Measurements from ENCODE around the gene PTPRJ.

DNA sequence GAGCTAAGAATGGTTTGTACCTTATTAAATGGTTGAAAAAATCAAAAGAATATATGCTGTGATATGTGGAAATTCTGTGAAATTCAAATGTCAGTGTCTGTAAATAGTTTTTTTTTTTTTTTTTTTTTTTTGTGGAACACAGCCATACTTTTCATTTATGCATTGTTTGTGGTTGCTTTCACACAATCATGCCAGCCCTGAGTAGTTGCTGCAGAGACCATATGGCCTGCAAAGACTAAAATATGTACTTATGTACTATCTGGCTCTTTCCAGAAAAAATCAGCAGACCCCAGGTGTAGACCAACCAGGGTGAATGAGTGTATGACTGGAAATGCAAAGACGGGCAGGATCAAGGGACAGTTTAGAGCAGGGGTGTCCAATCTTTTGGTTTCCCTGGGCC is 98.3 kb downstream of the PTPRJ start:
- TF ChIP-seq POLR2A (IDR thresholded peaks at IDR 0.05; ENCODE audit: low read length): no peak
- no peak for TF ChIP-seq GATA1 (IDR thresholded peaks at IDR 0.05; ENCODE audit: low read depth, low read length)

Measured in erythroblast (primary cell).